Activated CD4-positive, alpha-beta T cell treated with anti-CD3 and anti-CD28 coated beads, Interleukin-2, amount 50 U/mL, for 24 hours (primary cell): ENCODE data around the gene NCF2.
"Not testable (repeated sequence)": the region's sequence is repeated elsewhere in the genome, so short reads cannot be mapped to it uniquely, and the experiment has no call there.

ENCODE experiments used
- DNase-seq, 2 donors: peaks; one replicate each; pipeline ENCODE4 v3.0.0-alpha.2; 2020; ENCODE audit warnings: low read depth in 1 of 2, low spot score in 1 of 2

Gene NCF2

DNA sequence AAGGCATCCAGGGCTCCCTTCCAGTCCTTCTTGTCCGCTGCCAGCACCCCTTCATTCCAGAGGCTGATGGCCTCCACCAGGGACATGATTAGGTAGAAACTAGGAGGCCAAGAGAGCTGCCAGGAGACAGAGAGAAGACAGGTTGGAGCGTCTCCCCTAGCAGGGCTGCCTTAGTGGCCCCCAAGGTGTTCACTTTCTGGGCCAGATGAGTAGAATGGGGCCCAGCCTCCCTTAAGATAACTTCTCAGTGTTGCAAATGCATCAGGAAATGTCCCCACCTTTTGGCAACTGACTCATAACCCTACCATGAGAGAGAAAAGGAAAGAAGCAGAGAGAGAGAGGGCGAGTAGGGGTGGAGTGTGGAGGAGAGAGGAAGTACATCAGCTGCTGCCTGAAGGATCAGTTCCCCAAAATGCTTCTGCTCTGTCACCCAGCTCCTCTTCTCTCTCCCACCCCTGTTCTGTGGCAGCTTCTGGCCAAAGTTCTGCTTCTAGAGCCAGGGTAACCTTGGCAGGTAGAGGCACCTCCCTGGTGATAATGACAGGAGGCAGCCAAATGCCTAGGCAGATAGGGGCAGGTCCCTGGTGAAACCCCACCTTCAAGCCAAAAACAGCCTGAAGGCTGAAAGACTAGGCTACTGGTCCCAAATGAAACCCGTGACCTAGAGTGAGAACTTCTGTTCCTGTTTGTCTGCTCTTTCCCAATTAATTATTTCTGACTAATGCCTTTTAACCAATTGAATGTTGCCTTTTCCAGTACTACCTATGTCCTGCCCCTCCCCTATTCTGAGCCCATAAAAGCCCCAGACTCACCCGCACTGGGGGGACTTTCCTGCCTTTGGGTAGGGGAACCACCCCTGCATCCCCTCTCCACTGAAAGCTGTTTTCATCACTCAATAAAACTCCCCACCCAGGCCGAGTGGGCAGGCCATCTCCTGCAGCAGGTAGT, at the start of gene NCF2:
TSS of gene NCF2 (minus strand) at position 216 of the 948 bp plus-strand sequence. CDS start at position 86, 130 bp downstream.
- no peak for DNase-seq

GRCh38 chr1:183638649-183639387, 48.6 kb upstream of the NCF2 start:
- no peak for DNase-seq

GRCh38 chr1:183636783-183637182, 46.5 kb upstream of the NCF2 start:
- no peak for DNase-seq

- DNase-seq, result no peak
Measured at GRCh38 chr1:183636334-183636682, 46.0 kb upstream of the NCF2 start.

GRCh38 chr1:183635606-183636333, 45.5 kb upstream of the NCF2 start, which contains the start of gene ARPC5:
ARPC5 (minus strand) TSS chr1:183635783; CDS start chr1:183635659, 124 bp downstream.
- DNase-seq, result peak; percentile 94 to 95

GRCh38 chr1:183635099-183635605, 44.9 kb upstream of the NCF2 start:
- no peak for DNase-seq

DNA sequence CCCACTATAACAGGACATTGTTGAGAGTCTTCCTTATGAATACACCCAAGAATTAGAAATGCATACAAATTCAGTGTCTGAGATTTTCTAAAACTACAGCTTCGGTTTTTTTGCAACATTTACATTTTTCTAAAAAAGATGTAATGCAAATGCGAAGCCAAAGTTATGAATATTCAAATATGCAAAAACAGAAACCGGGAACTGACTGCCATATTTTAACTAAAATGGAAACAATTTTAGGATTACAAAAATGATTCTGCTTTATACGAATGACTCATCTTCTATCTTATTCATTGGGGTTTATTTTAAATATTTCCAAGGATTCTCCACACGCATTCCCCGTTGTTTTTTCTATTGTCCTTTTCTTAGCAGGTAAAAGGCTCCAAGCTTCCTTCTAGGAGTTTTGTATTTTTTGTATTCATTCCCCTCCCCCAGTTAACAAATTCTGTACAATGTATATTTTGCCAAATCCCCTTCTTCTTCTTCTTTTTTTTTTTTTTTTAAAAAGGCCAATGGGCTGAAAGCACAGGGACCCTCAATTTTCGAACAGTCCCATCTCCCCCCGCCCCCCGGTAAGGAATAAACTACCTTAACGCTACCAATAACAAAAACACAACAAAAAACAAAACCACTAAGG, 44.3 kb upstream of the NCF2 start:
- DNase-seq, result no peak

- DNase-seq, result no peak
Measured at GRCh38 chr1:183633676-183634343, 43.6 kb upstream of the NCF2 start.

GRCh38 chr1:183632964-183633363, 42.7 kb upstream of the NCF2 start:
- DNase-seq, result no peak

DNA sequence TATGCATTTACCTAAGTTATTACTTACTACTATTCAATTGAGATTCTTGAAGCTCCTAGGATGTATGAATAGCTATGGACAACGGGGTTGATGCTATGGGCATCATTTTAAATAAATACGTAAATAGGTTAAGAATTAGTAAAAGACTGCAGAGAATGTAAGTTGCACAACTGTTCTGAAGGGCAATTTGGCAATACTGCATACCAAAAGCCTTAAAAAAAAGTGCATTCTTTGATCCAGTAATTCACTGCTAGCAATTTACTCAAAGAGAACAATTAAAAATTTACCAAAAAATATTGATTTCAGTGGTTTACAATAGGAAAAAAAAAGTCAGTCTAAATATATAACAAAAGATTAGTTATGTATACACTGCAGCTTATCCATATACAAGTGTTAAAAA, 41.9 kb upstream of the NCF2 start:
- no peak for DNase-seq

DNA sequence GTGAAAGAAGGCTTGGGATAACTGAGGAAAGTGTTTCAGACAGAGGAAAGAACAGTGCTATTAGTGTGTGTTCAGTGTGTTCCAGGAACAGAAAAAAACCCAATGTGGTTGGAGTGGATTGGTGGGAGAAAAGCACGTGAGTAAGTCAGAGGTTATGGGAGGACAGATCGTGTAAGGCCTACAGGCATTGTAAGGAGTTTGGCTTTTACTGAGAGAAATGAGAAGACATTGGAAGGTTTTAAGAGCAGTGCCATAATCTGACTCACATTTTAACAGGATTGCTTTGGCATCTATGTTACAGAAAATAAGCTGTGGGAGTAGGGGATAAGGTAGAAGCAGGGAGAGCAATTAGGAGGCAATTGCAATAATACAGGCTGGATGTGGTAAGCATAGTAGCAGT, 40.5 kb upstream of the NCF2 start:
- no peak for DNase-seq

DNA sequence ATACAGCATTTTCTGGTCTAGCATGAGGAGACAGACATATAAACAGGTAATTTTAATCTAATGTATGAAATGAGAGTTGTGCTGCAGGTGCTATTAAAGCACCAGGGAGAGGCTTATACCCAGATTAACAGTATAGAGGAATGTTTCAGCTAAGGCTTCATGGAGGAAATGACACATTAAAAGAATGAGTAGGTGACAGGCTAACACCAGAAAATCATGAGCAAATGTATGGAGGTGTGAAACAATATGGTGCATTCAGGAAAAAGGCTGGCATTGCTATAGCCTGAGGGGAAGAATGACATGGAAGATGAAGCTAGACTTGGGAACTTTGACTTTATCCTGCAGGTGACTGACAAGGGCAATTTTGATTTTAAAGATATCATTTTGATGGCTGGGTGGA, 38.3 kb upstream of the NCF2 start:
- no peak for DNase-seq

DNA sequence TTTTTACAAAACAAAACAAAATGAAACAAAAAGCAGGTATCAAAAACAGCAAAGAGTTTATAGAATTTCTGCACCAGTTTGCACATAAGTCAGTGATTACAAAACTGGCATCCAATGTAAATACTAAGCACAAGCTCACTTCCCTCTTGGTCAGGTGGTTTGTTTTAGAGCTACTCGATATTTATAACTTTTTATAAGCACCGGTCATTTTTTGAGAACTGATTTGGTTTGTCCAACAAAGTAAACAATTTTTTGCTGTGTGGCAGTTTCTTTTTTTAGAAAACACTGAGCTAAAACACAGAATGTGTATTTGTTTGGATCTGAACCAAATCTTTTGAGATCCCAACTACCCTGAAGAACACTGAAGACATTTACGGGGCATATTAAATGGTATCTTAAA, 36.0 kb upstream of the NCF2 start:
- not testable (repeated sequence) for DNase-seq

GRCh38 chr1:183622884-183623785, 32.9 kb upstream of the NCF2 start:
- peak; percentile 6 to 35 for DNase-seq

DNA sequence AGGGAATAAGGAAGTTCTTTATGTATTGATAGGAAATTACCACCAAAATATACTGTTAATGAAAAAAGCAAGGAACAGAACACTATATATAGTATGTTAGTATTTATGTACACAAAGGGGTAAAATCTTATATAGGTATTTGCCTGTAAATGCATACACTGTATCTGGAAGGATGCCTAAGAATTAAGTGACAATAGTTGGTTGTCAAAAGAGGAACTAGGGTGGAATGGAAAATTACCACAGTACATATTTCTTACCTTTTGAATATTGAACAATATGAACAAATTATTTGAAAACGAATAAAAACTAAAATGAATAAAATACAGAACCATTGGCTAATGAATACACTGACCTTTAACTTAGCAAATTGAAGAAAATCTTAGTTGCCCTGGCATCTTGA, 31.8 kb upstream of the NCF2 start:
- DNase-seq, result no peak

DNA sequence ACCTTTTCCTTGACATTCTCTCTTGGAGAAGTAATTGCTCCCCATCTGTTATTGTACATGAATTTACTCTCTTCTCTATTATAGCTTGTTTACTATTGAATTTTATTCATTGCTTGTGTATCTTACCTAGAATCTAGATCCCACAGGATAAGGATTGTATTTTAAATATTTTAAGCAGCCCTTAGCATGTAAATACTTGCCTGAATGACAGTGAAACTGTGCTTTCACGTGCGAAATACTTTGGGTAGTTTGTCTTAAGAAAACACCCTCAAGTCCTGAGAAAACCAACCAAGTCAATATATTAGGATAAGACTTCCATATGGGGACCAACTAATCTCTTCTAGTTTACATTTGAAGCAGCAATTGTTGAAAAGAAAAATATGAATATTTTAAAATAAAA, 30.1 kb upstream of the NCF2 start:
- DNase-seq, result no peak

DNA sequence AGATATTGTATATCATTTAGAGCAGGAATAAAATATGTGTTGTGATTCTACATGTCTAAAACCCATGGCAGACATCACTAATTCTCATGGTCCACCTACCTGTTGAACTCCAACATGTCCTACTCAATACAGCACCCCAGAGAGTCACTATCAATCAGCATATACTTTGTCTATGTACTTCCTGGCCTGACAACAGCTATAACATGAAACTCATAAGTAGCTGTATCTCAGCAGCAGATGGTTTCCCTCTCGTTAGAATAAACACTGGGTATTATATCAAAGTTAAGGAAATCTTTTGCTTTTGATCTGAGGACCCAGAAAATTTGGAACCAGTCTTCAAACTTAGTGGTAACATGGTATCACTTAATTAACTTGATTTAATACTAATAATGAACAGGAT, 29.5 kb upstream of the NCF2 start:
- DNase-seq, result no peak

GRCh38 chr1:183618202-183618601, 27.9 kb upstream of the NCF2 start:
- DNase-seq, result not testable (repeated sequence)

GRCh38 chr1:183612975-183613374, 22.7 kb upstream of the NCF2 start:
- not testable (repeated sequence) for DNase-seq
